ENCODE data around the gene ARSI.

Gene ARSI

DNA sequence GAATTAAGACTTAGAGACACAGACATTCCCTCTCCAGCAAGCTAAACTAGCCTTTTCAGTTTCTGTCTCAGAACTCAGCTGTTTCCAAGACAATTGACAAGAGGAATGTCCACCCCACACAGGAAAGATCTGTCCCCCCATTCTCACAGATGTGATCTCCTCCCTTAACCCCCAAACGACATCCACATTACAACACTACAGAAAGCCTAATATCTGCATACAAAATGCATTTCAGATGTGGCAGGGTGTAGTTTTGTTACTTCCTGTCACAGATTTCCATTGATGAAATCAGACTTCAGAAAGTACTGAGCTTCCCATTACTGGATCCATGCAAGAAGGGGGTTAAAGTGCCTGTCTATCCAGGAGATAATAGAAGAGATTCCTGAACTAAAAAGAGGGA, 2.9 kb upstream of the ARSI start:
- DNase-seq (ENCODE audit: low spot score), result no peak
- in situ Hi-C loops (cut with MboI; ENCODE audit: low pct_unique_long_range_greater_than_20kb, low sequenced_read_pairs, unreplicated experiment), result no loop called here
- TF ChIP-seq, protein P1, sequence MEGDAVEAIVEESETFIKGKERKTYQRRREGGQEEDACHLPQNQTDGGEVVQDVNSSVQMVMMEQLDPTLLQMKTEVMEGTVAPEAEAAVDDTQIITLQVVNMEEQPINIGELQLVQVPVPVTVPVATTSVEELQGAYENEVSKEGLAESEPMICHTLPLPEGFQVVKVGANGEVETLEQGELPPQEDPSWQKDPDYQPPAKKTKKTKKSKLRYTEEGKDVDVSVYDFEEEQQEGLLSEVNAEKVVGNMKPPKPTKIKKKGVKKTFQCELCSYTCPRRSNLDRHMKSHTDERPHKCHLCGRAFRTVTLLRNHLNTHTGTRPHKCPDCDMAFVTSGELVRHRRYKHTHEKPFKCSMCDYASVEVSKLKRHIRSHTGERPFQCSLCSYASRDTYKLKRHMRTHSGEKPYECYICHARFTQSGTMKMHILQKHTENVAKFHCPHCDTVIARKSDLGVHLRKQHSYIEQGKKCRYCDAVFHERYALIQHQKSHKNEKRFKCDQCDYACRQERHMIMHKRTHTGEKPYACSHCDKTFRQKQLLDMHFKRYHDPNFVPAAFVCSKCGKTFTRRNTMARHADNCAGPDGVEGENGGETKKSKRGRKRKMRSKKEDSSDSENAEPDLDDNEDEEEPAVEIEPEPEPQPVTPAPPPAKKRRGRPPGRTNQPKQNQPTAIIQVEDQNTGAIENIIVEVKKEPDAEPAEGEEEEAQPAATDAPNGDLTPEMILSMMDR (IDR thresholded peaks at IDR 0.05; ENCODE audit: extremely low read depth, insufficient read depth, missing control alignments), result no peak

- DNase-seq (ENCODE audit: low spot score), result no peak
- in situ Hi-C loops (cut with MboI; ENCODE audit: low pct_unique_long_range_greater_than_20kb, low sequenced_read_pairs, unreplicated experiment), result no loop called here
- TF ChIP-seq, protein P1 (IDR thresholded peaks at IDR 0.05; ENCODE audit: extremely low read depth, insufficient read depth, missing control alignments), result no peak
Observed at GRCh38 chr5:150305095-150305494, 2.4 kb upstream of the ARSI start.

DNA sequence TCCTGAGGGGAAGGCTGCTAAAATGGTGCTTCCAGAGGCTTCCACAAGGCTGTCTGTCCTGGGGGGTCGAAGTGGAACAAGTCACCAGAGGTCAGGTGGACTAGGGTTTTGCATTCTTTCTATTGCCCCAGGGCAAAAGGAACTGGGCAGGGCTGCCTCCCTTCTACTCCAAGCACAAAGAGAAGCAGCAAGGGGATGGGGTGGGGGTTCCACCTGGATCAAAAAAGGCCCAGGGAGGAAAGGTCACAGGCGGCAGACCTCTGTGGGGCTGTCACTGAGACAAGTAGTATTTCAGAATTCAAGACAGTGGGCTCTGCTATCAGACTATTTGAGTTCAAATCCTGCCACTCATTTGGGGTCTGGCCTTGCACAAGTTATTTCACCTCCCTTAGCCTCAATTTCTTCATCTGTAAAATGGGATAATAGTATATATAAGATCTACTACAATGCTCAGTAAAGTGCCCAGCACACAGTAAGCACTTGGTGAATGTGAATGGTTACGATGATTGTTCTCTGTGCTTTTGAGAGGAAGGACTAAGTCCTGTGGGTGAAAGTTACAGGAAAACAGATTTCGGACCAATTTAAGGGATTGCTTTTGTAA, 1.9 kb upstream of the ARSI start:
- TF ChIP-seq, protein P1 (IDR thresholded peaks at IDR 0.05; ENCODE audit: extremely low read depth, insufficient read depth, missing control alignments), result no peak
- DNase-seq (ENCODE audit: low spot score), result no peak
- in situ Hi-C loops (cut with MboI; ENCODE audit: low pct_unique_long_range_greater_than_20kb, low sequenced_read_pairs, unreplicated experiment), result no loop called here

GRCh38 chr5:150303660-150304386, 1.1 kb upstream of the ARSI start:
- TF ChIP-seq, protein P1 (IDR thresholded peaks at IDR 0.05; ENCODE audit: extremely low read depth, insufficient read depth, missing control alignments), result no peak
- in situ Hi-C loops (cut with MboI; ENCODE audit: low pct_unique_long_range_greater_than_20kb, low sequenced_read_pairs, unreplicated experiment), result no loop called here
- no peak for DNase-seq (ENCODE audit: low spot score)

DNA sequence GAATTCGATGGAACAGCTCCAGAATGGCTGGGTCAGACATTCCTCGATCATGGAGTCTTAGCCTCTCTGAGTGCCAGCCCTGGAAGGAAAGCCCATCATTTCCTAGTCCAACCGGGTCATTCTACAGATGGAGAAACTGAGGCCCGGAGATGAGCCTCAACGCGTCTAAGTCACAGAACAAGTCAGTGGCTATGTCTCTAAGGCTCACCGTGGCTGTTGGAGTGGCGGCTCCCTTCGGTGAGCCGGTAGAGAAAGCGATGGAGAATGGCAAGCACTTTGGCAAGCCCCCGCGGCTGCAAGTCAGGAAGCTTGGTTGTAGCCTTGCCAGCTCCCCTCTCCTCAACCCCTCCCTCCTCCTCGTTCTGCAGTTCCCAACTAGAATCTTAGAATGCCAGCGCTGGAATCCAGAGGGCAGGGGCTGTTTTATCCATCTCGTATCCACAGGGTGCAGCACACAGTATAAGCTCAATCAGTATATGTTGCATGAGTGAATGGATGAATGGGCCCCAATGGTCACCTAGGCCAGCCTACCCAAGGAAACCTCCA, 438 bp upstream of the ARSI start:
- in situ Hi-C loops (cut with MboI; ENCODE audit: low pct_unique_long_range_greater_than_20kb, low sequenced_read_pairs, unreplicated experiment), result no loop called here
- TF ChIP-seq, protein P1 (IDR thresholded peaks at IDR 0.05; ENCODE audit: extremely low read depth, insufficient read depth, missing control alignments), result no peak
- no peak for DNase-seq (ENCODE audit: low spot score)

GRCh38 chr5:150301901-150302300, 804 bp downstream of the ARSI start:
- DNase-seq (ENCODE audit: low spot score), result no peak
- TF ChIP-seq, protein P1 (IDR thresholded peaks at IDR 0.05; ENCODE audit: extremely low read depth, insufficient read depth, missing control alignments), result no peak
- in situ Hi-C loops (cut with MboI; ENCODE audit: low pct_unique_long_range_greater_than_20kb, low sequenced_read_pairs, unreplicated experiment), result no loop called here

Data from GM13977 (cell line).